Measurements from ENCODE around the gene APOE.
A peak's percentile ranks its signal among the peaks of the same experiment; 100 is the strongest.
"Not testable (repeated sequence)": the region's sequence is repeated elsewhere in the genome, so short reads cannot be mapped to it uniquely, and the experiment has no call there.

The APOE gene

DNA sequence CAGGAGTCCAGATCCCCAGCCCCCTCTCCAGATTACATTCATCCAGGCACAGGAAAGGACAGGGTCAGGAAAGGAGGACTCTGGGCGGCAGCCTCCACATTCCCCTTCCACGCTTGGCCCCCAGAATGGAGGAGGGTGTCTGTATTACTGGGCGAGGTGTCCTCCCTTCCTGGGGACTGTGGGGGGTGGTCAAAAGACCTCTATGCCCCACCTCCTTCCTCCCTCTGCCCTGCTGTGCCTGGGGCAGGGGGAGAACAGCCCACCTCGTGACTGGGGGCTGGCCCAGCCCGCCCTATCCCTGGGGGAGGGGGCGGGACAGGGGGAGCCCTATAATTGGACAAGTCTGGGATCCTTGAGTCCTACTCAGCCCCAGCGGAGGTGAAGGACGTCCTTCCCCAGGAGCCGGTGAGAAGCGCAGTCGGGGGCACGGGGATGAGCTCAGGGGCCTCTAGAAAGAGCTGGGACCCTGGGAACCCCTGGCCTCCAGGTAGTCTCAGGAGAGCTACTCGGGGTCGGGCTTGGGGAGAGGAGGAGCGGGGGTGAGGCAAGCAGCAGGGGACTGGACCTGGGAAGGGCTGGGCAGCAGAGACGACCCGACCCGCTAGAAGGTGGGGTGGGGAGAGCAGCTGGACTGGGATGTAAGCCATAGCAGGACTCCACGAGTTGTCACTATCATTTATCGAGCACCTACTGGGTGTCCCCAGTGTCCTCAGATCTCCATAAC, at the start of gene APOE:
TSS of gene APOE (plus strand) at position 360 of the 724 bp plus-strand sequence. CDS start 829 bp downstream, outside the sequence.
- no peak for DNase-seq

DNA sequence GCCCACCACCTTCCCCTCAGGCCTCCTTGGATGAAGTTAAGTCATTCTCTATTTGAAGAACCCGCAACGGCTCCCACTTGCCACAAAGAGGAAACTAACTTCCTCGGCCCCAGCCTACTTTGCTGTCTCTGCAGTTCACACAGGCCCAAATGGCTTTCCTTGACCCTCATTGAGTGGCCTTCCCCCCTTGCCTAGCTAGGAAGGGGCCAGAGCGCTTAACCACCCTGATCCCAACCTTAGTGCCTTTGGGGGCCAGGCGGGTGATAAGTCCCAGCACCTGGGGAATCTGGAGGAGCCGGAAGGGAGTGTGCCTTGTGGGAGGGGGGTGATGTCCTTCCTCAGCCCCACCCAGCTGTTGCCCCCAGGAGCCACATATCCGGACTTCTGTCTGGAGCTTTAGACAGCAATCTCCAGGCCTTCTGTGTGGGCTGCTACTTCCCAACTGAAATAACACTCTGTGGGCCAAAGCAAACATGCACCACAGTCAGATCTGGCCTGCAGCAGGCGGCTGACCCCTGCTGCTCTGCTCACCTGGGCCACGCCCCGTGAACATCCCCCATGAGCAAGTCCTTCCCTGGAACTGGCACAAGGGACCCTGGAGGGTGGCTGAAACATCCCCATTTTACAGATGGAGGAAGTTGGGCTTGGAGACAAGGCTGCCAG, 49.0 kb upstream of the APOE start:
- DNase-seq, result peak; percentile 97

DNA sequence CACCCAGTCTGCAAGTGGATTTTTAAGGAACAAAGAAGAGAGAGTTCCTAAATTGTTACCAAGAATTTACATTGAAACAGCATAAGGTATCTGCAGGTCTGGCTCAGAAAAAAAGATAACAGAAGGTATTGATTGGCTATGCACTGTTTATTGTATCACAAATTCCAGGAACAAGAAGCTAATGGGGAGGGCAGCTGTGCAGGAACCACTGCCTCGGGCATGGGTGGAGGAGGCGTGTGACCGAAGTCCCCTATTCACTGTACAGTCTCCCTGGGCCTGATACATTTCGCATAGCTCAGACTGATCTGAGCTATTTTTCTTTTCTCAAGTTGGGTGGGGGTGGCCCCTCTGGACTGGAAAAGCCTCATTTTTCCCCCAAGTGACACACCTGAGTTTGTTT, 47.8 kb upstream of the APOE start:
- DNase-seq, result no peak

- DNase-seq, result not testable (repeated sequence)
These were observed 44.0 kb upstream of the APOE start for GRCh38 chr19:44861576-44861975.

- no peak for DNase-seq
These were observed 41.6 kb upstream of the APOE start for GRCh38 chr19:44863990-44864389.

- no peak for DNase-seq
These were observed 40.3 kb upstream of the APOE start for GRCh38 chr19:44865196-44865767.

- DNase-seq, result no peak
These were observed 38.9 kb upstream of the APOE start for GRCh38 chr19:44866664-44867063.

GRCh38 chr19:44867578-44867977, 38.0 kb upstream of the APOE start:
- DNase-seq, result no peak

GRCh38 chr19:44869733-44870470, 35.7 kb upstream of the APOE start:
- peak; percentile 73 for DNase-seq

DNA sequence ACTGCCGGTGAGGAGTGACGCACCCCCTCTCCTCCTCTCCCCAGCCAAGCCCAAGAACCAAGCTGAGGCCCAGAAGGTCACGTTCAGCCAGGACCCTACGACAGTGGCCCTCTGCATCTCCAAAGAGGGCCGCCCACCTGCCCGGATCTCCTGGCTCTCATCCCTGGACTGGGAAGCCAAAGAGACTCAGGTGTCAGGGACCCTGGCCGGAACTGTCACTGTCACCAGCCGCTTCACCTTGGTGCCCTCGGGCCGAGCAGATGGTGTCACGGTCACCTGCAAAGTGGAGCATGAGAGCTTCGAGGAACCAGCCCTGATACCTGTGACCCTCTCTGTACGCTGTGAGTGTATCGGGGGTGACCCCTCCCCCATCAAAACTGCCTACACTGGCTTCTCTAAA, 33.8 kb upstream of the APOE start:
- no peak for DNase-seq

DNA sequence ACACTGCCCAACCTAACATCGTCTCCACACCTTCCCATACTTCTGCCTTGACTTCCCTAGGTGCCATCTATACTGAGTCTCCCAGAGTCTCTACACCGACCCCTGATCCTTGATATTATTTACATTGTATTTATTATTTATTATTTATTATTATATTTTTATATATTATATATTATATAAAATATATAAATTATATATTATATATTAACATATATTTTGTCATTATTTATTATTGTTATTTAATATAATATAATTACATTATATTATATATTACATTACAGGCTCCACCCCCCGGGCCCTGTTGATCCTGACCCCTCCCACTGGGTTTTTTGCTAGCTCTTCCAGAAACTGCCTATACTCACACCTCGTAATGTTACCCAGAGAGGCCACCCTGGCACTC, 32.9 kb upstream of the APOE start:
- DNase-seq, result no peak

DNA sequence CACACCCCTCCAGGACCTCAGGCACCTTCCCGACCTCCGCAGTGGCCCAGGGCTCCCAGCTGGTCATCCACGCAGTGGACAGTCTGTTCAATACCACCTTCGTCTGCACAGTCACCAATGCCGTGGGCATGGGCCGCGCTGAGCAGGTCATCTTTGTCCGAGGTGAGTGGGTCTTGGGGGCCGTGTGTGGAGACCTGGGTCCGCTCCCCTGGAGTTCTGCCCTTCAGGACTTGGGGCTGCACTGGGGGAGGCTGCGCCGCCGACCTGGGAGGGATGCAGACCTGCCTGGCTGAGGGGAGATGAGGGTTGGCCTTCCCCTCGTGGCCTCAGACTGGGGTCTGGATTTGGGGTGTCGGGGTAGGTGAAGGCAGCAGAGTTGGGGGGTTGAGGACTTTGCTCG, 31.3 kb upstream of the APOE start:
- DNase-seq, result no peak

- no peak for DNase-seq
These were observed 29.7 kb upstream of the APOE start for GRCh38 chr19:44875666-44876451.

- no peak for DNase-seq
These were observed 28.6 kb upstream of the APOE start for GRCh38 chr19:44876930-44877535.

DNA sequence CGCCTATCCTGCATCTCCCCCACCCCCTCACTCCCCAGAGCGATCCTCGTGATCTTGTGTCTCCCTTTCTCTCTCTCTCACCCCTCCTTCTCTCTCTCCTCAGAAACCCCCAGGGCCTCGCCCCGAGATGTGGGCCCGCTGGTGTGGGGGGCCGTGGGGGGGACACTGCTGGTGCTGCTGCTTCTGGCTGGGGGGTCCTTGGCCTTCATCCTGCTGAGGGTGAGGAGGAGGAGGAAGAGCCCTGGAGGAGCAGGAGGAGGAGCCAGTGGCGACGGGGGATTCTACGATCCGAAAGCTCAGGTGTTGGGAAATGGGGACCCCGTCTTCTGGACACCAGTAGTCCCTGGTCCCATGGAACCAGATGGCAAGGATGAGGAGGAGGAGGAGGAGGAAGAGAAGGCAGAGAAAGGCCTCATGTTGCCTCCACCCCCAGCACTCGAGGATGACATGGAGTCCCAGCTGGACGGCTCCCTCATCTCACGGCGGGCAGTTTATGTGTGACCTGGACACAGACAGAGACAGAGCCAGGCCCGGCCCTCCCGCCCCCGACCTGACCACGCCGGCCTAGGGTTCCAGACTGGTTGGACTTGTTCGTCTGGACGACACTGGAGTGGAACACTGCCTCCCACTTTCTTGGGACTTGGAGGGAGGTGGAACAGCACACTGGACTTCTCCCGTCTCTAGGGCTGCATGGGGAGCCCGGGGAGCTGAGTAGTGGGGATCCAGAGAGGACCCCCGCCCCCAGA, 27.3 kb upstream of the APOE start:
- DNase-seq, result no peak

DNA sequence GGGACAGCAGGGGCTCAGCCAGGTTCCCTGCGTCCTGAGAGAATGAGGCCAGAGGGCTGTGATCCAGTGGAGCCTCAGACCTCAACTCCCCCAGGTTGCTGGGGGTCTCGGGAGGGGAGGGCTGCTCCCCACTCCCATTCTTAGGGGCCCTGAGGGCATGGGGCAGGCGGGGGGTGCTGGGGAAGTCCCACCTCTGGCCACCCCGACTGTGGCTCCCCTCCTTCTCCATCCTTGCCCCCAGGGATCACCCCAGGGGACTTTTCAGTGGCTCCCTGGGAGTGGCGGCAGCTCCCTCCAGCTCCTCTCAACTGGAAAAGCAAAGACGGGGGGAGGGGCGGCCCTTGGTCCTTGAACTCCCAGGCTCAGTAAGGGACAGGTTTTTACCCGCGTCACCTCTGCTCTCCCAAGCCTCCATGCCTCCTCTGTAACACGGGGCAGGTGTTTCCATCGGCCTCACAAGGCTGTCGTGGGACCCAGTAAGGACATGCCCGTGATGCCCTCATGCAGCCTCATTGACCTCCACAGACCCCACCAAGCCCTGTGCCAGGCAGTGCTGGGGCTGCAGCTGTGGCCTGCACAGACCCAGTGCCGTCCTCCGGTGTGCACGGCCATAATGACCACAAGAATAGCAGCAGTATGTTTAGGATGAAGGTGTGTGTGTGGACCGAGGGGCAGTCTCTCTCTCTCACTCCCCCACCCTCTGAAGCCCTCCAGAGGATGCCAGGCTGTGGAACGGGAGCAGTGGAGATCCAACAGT, 26.1 kb upstream of the APOE start:
- DNase-seq, result no peak

DNA sequence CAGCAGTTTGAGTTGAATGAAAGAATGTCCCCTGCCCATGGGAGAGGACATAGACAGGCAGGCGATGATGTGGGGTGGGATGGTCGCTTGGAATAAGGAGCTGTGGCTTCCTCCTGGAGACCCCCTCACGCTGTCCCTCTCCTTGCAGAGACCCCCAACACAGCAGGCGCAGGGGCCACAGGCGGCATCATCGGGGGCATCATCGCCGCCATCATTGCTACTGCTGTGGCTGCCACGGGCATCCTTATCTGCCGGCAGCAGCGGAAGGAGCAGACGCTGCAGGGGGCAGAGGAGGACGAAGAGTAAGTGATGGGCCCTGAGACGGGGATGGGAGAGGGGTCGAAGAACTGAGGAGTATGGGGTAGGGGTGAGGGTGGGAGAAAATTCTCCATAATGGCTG, 23.5 kb upstream of the APOE start:
- DNase-seq, result no peak

- DNase-seq, result not testable (repeated sequence)
These were observed 22.8 kb upstream of the APOE start for GRCh38 chr19:44882619-44883397.

GRCh38 chr19:44883922-44884321, 21.7 kb upstream of the APOE start:
- no peak for DNase-seq

DNA sequence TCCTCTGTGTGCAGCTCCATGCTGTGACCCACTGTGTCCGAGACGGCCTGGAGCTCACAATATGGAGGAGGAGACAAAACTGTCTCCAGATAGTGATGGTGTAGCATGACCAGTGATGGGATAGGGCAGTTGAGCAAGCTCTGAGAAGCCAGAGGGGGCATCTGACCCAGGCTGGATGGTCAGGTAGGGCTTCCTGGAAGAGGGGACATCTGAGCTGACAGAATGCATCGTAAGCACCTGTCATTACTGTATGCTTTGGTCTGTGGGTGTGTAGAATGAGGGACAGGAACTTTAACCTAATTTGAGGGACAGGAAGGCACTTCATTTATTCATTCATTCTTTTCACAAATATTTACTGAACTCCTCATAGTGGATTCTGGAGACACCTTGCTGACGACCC, 21.0 kb upstream of the APOE start:
- DNase-seq, result no peak

All from MV-4-11 (cell line).